HL-60 (cell line): ENCODE results near the gene CYP3A4.

ENCODE experiments used
- DNase-seq, 2 experiments: peaks; one replicate each; pipeline ENCODE4 v3.0.0-alpha.2; 2010 to 2020; ENCODE audit warnings: low read depth in 1 of 2, low spot score in 1 of 2
- H3K27ac ChIP-seq: fragments of 250-450 bp; sonication (Bioruptor Pico); replicated peaks from 2 replicates; pipeline ENCODE4 v1.5.1; 2020; ENCODE audit warnings: mild to moderate bottlenecking, moderate library complexity
- H3K27me3 ChIP-seq: fragments of 250-450 bp; sonication (Bioruptor Pico); 2 replicates; pipeline ENCODE4 v1.5.1; 2021; ENCODE audit warnings: mild to moderate bottlenecking, moderate library complexity; ENCODE audit not compliant: insufficient read depth, poor library complexity, severe bottlenecking
- H3K4me3 ChIP-seq: replicated peaks from 2 replicates; pipeline ENCODE4 v1.5.1; 2011; ENCODE audit warnings: mild to moderate bottlenecking, control low read depth, low read length; ENCODE audit not compliant: insufficient read depth
- CTCF ChIP-seq: IDR thresholded peaks from one replicate; pipeline ENCODE4 v1.5.1; 2011; ENCODE audit warnings: low read length, control low read depth, inconsistent platforms; ENCODE audit not compliant: insufficient read depth
- GABPA ChIP-seq: IDR thresholded peaks from 2 replicates; pipeline ENCODE4 v1.6.1; 2012; ENCODE audit warnings: low read depth
- POLR2AphosphoS5 ChIP-seq: IDR thresholded peaks from 2 replicates; pipeline ENCODE4 v1.6.1; 2012; ENCODE audit warnings: low read depth
- REST ChIP-seq: IDR thresholded peaks from 2 replicates; pipeline ENCODE4 v1.6.1; 2012; ENCODE audit warnings: low read depth; ENCODE audit not compliant: insufficient replicate concordance
- SPI1 ChIP-seq: IDR thresholded peaks from 2 replicates; pipeline ENCODE4 v1.6.1; 2012; ENCODE audit warnings: low read depth, mild to moderate bottlenecking, borderline replicate concordance

The CYP3A4 gene

GRCh38 chr7:99791667-99792369, 7.8 kb upstream of the CYP3A4 start:
- no peak overlapping the region for H3K4me3 ChIP-seq
- no peak for DNase-seq
- no peak overlapping the region for H3K27ac ChIP-seq
- H3K27me3 ChIP-seq: no peaks in the 10 kb centered on the region
- TF ChIP-seq GABPA (no peak), POLR2AphosphoS5 (no peak), CTCF (no peak), SPI1 (no peak), REST (no peak)

GRCh38 chr7:99791021-99791420, 7.0 kb upstream of the CYP3A4 start:
- Histone ChIP-seq H3K4me3 (no peak overlapping the region), H3K27ac (no peak overlapping the region), H3K27me3 (no peaks in the 10 kb centered on the region)
- DNase-seq: no peak
- no peak for TF ChIP-seq GABPA
- TF ChIP-seq SPI1: no peak
- no peak for TF ChIP-seq CTCF
- TF ChIP-seq REST: no peak
- no peak for TF ChIP-seq POLR2AphosphoS5

GRCh38 chr7:99790407-99790806, 6.4 kb upstream of the CYP3A4 start:
- Histone ChIP-seq H3K4me3 (no peak overlapping the region), H3K27ac (no peak overlapping the region), H3K27me3 (no peaks in the 10 kb centered on the region)
- TF ChIP-seq POLR2AphosphoS5 (no peak), SPI1 (no peak), GABPA (no peak), CTCF (no peak), REST (no peak)
- no peak for DNase-seq
